ENCODE results near the gene USP9Y.

The USP9Y gene

DNA sequence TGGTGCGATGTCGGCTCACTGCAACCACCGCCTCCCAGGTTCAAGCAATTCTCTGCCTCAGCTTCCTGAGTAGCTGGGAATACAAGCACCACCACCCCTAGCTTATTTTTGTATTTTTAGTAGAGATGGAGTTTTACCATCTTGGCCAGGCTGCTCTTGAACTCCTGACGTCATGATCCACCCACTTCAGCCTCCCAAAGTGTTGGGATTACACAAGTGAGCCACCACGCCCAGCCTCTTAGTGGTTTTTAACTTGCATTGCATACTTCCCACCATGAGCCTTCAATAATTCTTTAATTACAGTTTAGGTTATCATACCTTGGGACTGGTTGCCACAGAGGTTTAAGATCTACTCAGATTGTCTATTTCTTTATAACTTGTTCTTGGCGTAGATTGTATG is 14.3 kb downstream of the USP9Y start:
- no peaks in the 10 kb centered on the region for H3K4me1 ChIP-seq (ENCODE audit: control insufficient read depth in 1 of 2, insufficient read depth in 1 of 2, low read depth in 1 of 2, low read length in 1 of 2)
- no peak overlapping the region for H3K4me3 ChIP-seq (ENCODE audit: low read depth in 1 of 2, low read length in 1 of 2)
- TF ChIP-seq, protein P1, sequence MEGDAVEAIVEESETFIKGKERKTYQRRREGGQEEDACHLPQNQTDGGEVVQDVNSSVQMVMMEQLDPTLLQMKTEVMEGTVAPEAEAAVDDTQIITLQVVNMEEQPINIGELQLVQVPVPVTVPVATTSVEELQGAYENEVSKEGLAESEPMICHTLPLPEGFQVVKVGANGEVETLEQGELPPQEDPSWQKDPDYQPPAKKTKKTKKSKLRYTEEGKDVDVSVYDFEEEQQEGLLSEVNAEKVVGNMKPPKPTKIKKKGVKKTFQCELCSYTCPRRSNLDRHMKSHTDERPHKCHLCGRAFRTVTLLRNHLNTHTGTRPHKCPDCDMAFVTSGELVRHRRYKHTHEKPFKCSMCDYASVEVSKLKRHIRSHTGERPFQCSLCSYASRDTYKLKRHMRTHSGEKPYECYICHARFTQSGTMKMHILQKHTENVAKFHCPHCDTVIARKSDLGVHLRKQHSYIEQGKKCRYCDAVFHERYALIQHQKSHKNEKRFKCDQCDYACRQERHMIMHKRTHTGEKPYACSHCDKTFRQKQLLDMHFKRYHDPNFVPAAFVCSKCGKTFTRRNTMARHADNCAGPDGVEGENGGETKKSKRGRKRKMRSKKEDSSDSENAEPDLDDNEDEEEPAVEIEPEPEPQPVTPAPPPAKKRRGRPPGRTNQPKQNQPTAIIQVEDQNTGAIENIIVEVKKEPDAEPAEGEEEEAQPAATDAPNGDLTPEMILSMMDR (IDR thresholded peaks at IDR 0.05) = no peak
- no peaks in the 10 kb centered on the region for H3K9me3 ChIP-seq
- no peaks in the 10 kb centered on the region for H3K27me3 ChIP-seq
- no peak overlapping the region for H3K27ac ChIP-seq
- H3K36me3 ChIP-seq = no peaks in the 10 kb centered on the region

DNA sequence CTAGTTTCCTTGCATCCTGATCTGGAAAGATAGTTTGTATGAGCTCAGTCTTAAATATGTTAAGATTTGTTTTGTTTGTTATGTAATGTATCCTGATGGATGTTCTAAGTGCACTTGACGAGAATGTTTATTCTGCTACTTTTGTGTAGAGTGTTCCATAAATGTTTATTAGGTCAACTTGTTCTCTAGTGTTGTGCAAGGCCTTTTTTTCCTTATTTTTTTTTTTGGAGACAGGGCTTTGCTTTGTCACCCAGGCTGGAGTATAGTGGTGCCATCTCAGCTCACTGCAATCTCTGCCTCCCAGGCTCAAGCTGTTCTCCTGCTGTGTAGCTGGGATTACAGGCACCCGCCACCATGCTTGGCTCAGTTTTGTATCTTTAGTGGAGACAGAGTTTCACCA is 28.7 kb downstream of the USP9Y start:
- Histone ChIP-seq H3K4me3 (ENCODE audit: low read depth in 1 of 2, low read length in 1 of 2) (no peak overlapping the region), H3K27ac (no peak overlapping the region), H3K4me1 (ENCODE audit: control insufficient read depth in 1 of 2, insufficient read depth in 1 of 2, low read depth in 1 of 2, low read length in 1 of 2) (no peaks in the 10 kb centered on the region), H3K9me3 (no peaks in the 10 kb centered on the region), H3K36me3 (no peaks in the 10 kb centered on the region), H3K27me3 (no peaks in the 10 kb centered on the region)
- TF ChIP-seq, protein P1 (IDR thresholded peaks at IDR 0.05) = no peak

DNA sequence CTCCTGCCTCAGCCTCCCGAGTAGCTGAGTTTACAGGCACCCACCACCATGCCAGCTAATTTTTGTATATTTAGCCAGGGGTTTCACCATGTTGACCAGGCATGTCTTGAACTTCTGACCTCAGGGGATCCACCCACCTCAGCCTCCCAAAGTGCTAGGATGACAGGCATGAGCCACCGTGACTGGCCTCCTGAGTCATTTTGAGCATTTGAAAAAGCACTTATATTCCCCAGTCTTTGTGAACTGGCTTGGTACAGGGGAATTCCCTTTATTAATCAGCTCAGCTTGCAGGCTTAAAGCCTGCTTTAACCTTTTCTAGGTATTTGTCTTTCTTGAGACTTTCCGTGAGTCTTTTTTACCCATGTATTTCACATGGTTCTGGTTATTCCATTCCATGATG is 32.6 kb downstream of the USP9Y start:
- Histone ChIP-seq H3K36me3 (no peaks in the 10 kb centered on the region), H3K4me1 (ENCODE audit: control insufficient read depth in 1 of 2, insufficient read depth in 1 of 2, low read depth in 1 of 2, low read length in 1 of 2) (no peaks in the 10 kb centered on the region), H3K27ac (no peak overlapping the region), H3K4me3 (ENCODE audit: low read depth in 1 of 2, low read length in 1 of 2) (no peak overlapping the region), H3K9me3 (no peaks in the 10 kb centered on the region), H3K27me3 (no peaks in the 10 kb centered on the region)
- TF ChIP-seq, protein P1 (IDR thresholded peaks at IDR 0.05) = no peak

DNA sequence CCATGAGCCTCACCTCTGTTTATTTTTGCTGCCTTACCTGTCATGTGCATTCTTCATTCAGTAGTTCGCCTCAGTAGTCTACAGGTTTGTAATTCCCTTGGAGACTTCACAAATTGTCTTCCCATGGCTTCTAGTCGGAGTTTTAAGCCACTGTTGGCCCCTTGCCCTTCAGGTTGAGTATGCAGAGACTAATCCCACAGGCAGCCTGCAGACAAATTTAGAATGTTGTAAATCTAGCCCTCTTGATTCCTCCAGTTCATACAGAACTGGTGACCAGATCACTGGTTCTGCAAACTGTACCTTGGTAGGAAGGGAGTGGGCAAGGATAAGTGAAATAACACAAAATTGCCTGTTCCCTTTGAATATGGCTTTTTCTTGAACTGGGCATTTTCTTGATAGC is 33.0 kb downstream of the USP9Y start:
- H3K9me3 ChIP-seq = no peaks in the 10 kb centered on the region
- no peaks in the 10 kb centered on the region for H3K36me3 ChIP-seq
- no peaks in the 10 kb centered on the region for H3K27me3 ChIP-seq
- H3K4me3 ChIP-seq (ENCODE audit: low read depth in 1 of 2, low read length in 1 of 2) = no peak overlapping the region
- TF ChIP-seq, protein P1 (IDR thresholded peaks at IDR 0.05) = no peak
- no peaks in the 10 kb centered on the region for H3K4me1 ChIP-seq (ENCODE audit: control insufficient read depth in 1 of 2, insufficient read depth in 1 of 2, low read depth in 1 of 2, low read length in 1 of 2)
- no peak overlapping the region for H3K27ac ChIP-seq

DNA sequence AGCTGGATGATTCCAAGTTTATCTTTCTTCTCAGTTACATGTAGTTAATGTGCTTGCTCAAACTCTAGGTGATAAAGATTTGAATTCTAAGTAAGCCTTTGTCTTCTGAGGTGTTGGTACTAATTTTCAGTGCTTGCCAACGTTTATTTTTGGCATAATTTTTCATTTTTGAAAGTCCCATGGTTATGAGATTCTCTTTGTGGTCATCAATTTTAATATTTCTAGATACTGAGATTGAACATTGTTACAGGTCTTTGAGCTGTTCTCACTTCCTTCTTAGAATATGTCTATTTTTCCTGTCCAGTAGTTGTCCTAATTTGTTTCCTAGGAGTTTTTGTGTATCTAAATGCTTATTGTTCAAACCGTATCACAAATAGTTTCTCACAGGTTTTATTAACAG is 40.4 kb downstream of the USP9Y start:
- no peak overlapping the region for H3K4me3 ChIP-seq (ENCODE audit: low read depth in 1 of 2, low read length in 1 of 2)
- H3K9me3 ChIP-seq = no peaks in the 10 kb centered on the region
- H3K4me1 ChIP-seq (ENCODE audit: control insufficient read depth in 1 of 2, insufficient read depth in 1 of 2, low read depth in 1 of 2, low read length in 1 of 2) = no peaks in the 10 kb centered on the region
- no peak overlapping the region for H3K27ac ChIP-seq
- H3K27me3 ChIP-seq = no peaks in the 10 kb centered on the region
- TF ChIP-seq, protein P1 (IDR thresholded peaks at IDR 0.05) = no peak
- no peaks in the 10 kb centered on the region for H3K36me3 ChIP-seq

DNA sequence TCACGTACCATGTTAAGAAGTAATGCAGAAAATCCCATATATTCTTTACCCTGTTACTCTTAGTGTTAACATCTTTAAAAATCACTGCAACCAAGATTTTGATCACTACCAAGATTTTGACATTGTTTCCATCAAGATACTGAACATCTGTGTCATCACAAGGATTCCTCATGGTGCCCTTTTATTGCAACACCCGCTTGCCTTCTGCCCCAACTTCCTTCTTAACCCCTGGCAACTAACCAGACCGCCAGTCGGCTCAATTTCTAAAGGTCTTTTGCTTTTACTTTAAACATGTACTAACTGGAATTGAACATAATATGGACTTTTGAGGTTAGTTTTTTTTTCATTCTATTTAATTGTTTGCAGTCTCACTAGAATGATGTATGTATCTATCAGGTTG is 41.7 kb downstream of the USP9Y start:
- TF ChIP-seq, protein P1 (IDR thresholded peaks at IDR 0.05) = no peak
- H3K27me3 ChIP-seq = no peaks in the 10 kb centered on the region

More for the DNA sequence above, 41.7 kb downstream of the USP9Y start:
- Histone ChIP-seq H3K27ac (no peak overlapping the region), H3K4me1 (ENCODE audit: control insufficient read depth in 1 of 2, insufficient read depth in 1 of 2, low read depth in 1 of 2, low read length in 1 of 2) (no peaks in the 10 kb centered on the region), H3K36me3 (no peaks in the 10 kb centered on the region), H3K4me3 (ENCODE audit: low read depth in 1 of 2, low read length in 1 of 2) (no peak overlapping the region), H3K9me3 (no peaks in the 10 kb centered on the region)

Data from neutrophil (primary cell).